ENCODE measurements around the gene MAGEA2.
"Not testable (repeated sequence)": the region's sequence is repeated elsewhere in the genome, so short reads cannot be mapped to it uniquely, and the experiment has no call there.

The MAGEA2 gene

GRCh38 chrX:152706500-152706899 is 47.1 kb downstream of the MAGEA2 start:
- DNase-seq (ENCODE audit: low read depth): not testable (repeated sequence)

- not testable (repeated sequence) for DNase-seq (ENCODE audit: low read depth)
Measured at GRCh38 chrX:152700390-152700789, 53.3 kb downstream of the MAGEA2 start.

Data from stromal cell of bone marrow (primary cell).